K562 (cell line): ENCODE data around the gene KCNQ2. TPM values are rescaled to one million over a fixed set of nuclear protein-coding genes. Genes with fewer than 3 reads are reported as not detected.

ENCODE experiments used
- ATAC-seq: fragments of 200-7000 bp; cut with Tn5 transposase; 3 replicates; pipeline ENCODE4 v1.9.1; 2020; ENCODE audit warnings: moderate library complexity
- BruUV-seq: library from RNA; stranded (reverse); fragments of 400-500 nt; replicated peaks from 2 replicates; lab custom pipeline; 2021; lab: Mats Ljungman, UMichigan
- CTCF ChIA-PET: fragments of 300-600 bp; formaldehyde crosslinking; extraction: SDS; loops from one replicate; lab custom pipeline; 2021; ENCODE audit warnings: low intra/inter-chr PET ratio; lab: Yijun Ruan, JAX
- POLR2A ChIA-PET: fragments of 300-600, 350-650 bp; sonication (Branson Sonifier 250); formaldehyde crosslinking; extraction: SDS; loops from one replicate; lab custom pipeline; 2021; ENCODE audit warnings: antibody characterized with exemption, inconsistent platforms; lab: Yijun Ruan, JAX
- DNase-seq, 4 experiments: peaks; one replicate each; pipeline versions ENCODE4 v3.0.0 to v3.0.0-alpha.2; 2011 to 2018; ENCODE audit warnings: low spot score in 3 of 4, mixed read lengths in 3 of 4; ENCODE audit errors: extremely low read depth in 1 of 4
- FAIRE-seq: peaks from 2 replicates; lab custom pipeline; 2011; peaks lifted over from hg19 to GRCh38; lab: Jason Lieb, UNC
- H2AFZ ChIP-seq: 2 replicates; pipeline ENCODE4 v1.6.0; 2011; ENCODE audit warnings: low read depth, low read length, control low read depth, inconsistent platforms
- H3K27ac ChIP-seq: fragments of 200-600 bp; 3 replicates; pipeline ENCODE4 v1.8.0; 2011; ENCODE audit warnings: low read depth, mild to moderate bottlenecking, control low read depth, inconsistent platforms, low read length, moderate library complexity, mixed read lengths; ENCODE audit errors: extremely low read depth
- H3K27me3 ChIP-seq, 2 experiments: fragments of 300-600 bp in 1 of 2; 2 replicates in 1 of 2; 3 replicates in 1 of 2; pipeline versions ENCODE4 v1.6.0 to v1.8.0; 2011; ENCODE audit warnings: inconsistent platforms in 2 of 2, low read length in 2 of 2, mild to moderate bottlenecking in 1 of 2, mixed read lengths in 1 of 2, moderate library complexity in 1 of 2; ENCODE audit not compliant: control insufficient read depth in 2 of 2, insufficient read depth in 2 of 2
- H3K36me3 ChIP-seq: fragments of 300-600 bp; 3 replicates; pipeline ENCODE4 v1.8.0; 2011; ENCODE audit warnings: mild to moderate bottlenecking, low read length, inconsistent platforms; ENCODE audit not compliant: control insufficient read depth, insufficient read depth
- H3K4me1 ChIP-seq, 2 experiments: fragments of 200-600 bp in 1 of 2; replicated peaks in 1 of 2; 2 replicates in 1 of 2; 3 replicates in 1 of 2; pipeline versions ENCODE4 v1.5.1 to v1.8.0; 2011; ENCODE audit warnings: inconsistent platforms in 2 of 2, low read length in 2 of 2, mild to moderate bottlenecking in 1 of 2, mixed read lengths in 1 of 2, moderate library complexity in 1 of 2; ENCODE audit not compliant: control insufficient read depth in 2 of 2, insufficient read depth in 2 of 2
- H3K4me2 ChIP-seq: 2 replicates; pipeline ENCODE4 v1.6.1; 2011; ENCODE audit warnings: low read length, control low read depth, inconsistent platforms, mixed read lengths; ENCODE audit not compliant: insufficient read depth
- H3K4me3 ChIP-seq: fragments of 200-600 bp; sonication (generic), shearing (Covaris generic); 2 replicates; pipeline ENCODE4 v1.5.1; 2016; ENCODE audit warnings: control low read depth, inconsistent platforms
- H3K79me2 ChIP-seq: fragments of 200-600 bp; 3 replicates; pipeline ENCODE4 v1.8.0; 2011; ENCODE audit warnings: low read length, inconsistent platforms; ENCODE audit not compliant: control insufficient read depth, insufficient read depth
- H3K9ac ChIP-seq, 2 experiments: 2 replicates each; pipeline versions ENCODE4 v1.6.0 to v1.6.1; 2011; ENCODE audit warnings: low read depth in 2 of 2, low read length in 2 of 2, control low read depth in 1 of 2, inconsistent platforms in 1 of 2, mild to moderate bottlenecking in 1 of 2, mixed read lengths in 1 of 2; ENCODE audit not compliant: insufficient read depth in 1 of 2
- H3K9me1 ChIP-seq: one replicate; pipeline ENCODE4 v1.6.0; 2011; ENCODE audit warnings: inconsistent platforms, mild to moderate bottlenecking, low read length, moderate library complexity; ENCODE audit not compliant: control insufficient read depth, insufficient read depth
- H3K9me3 ChIP-seq: replicated peaks from 2 replicates; pipeline ENCODE4 v1.5.1; 2011; ENCODE audit warnings: low read depth, low read length, inconsistent platforms; ENCODE audit not compliant: control insufficient read depth, insufficient read depth
- H4K20me1 ChIP-seq: replicated peaks from 2 replicates; pipeline ENCODE4 v1.6.1; 2011; ENCODE audit warnings: low read length, inconsistent platforms, mixed read lengths; ENCODE audit not compliant: control insufficient read depth, insufficient read depth
- BMI1 ChIP-seq: fragments of 150-350 bp; IDR thresholded peaks from 2 replicates; pipeline ENCODE4 v1.6.1; 2014; ENCODE audit warnings: low read length
- E2F1 ChIP-seq: sonication (generic); formaldehyde crosslinking; IDR thresholded peaks from 2 replicates; pipeline ENCODE4 v1.8.1; 2023; ENCODE audit warnings: mild to moderate bottlenecking, missing genetic modification reagents, moderate library complexity
- RNF219 ChIP-seq: fragments of 250-450 bp; sonication (Bioruptor Pico); IDR thresholded peaks from 2 replicates; pipeline ENCODE4 v1.5.0; 2022; ENCODE audit warnings: mild to moderate bottlenecking
- TCF3 ChIP-seq: sonication (generic); formaldehyde crosslinking; IDR thresholded peaks from 2 replicates; pipeline ENCODE4 v1.4.0; 2020; ENCODE audit warnings: mild to moderate bottlenecking, missing genetic modification reagents
- TEAD4 ChIP-seq, 2 experiments: sonication (generic) in 1 of 2; formaldehyde crosslinking in 1 of 2; IDR thresholded peaks; 2 replicates each; pipeline versions ENCODE4 v1.6.1 to v1.8.0; 2012 to 2022; ENCODE audit warnings: borderline replicate concordance in 1 of 2, inconsistent platforms in 1 of 2, low read length in 1 of 2, mild to moderate bottlenecking in 1 of 2, missing genetic modification reagents in 1 of 2
- ZNF282 ChIP-seq: sonication (generic); formaldehyde crosslinking; IDR thresholded peaks from 2 replicates; pipeline ENCODE4 v1.8.1; 2023; ENCODE audit warnings: missing genetic modification reagents
- ZNF436 ChIP-seq: fragments of 250-450, 450-650 bp; sonication (Bioruptor Pico); formaldehyde crosslinking; IDR thresholded peaks from 2 replicates; pipeline ENCODE4 v1.7.0; 2020; ENCODE audit warnings: mild to moderate bottlenecking
- ZNF444 ChIP-seq: fragments of 250-450 bp; sonication (Bioruptor Pico); IDR thresholded peaks from 2 replicates; pipeline ENCODE4 v1.4.0; 2020; ENCODE audit warnings: mild to moderate bottlenecking, moderate library complexity
- WGBS: fragments of 100-300 bp; shearing (Covaris generic); methylation state at CpG from one replicate; pipeline ENCODE4 v1.1.6; 2016; ENCODE audit warnings: low coverage, mixed read lengths; ENCODE audit not compliant: insufficient coverage; ENCODE audit errors: missing lambda C conversion rate; 5-methylcytosine and 5-hydroxymethylcytosine counted together
- in situ Hi-C: fragments of 300-500 bp; cut with MboI; formaldehyde crosslinking; loops from 4 replicates; pipeline ENCODE4 v1.15.0; 2018; ENCODE audit warnings: inconsistent platforms, mixed read lengths
- intact Hi-C: fragments of 100-400 bp; cut with micrococcal nuclease; formaldehyde crosslinking; loops from 2 replicates; pipeline ENCODE4 v1.14.2; 2022
- polyA plus RNA-seq, 8 experiments: library from polyadenylated mRNA; depleted of rRNA in 4 of 8; stranded (reverse) in 5 of 8; unstranded in 3 of 8; fragments of >200 nt; fragmentation: Nextera tagmentation in 2 of 8; fragmentation: Illumina TruSeq in 1 of 8; extraction: Ambion mirVana in 2 of 8; extraction: Trizol in 1 of 8; gene quantifications; 2 replicates each; pipeline versions ENCODE4 v1.2.1 to v1.2.3, GENCODE V29; 2011 to 2014; ENCODE audit warnings: inconsistent platforms in 1 of 8, missing spikeins in 1 of 8
- total RNA-seq, 7 experiments: library from RNA; depleted of rRNA in 6 of 7; stranded (reverse); fragments of >200 nt in 6 of 7; fragmentation: Illumina TruSeq in 2 of 7; extraction: Trizol in 2 of 7; gene quantifications; 2 replicates each; pipeline versions ENCODE4 v1.2.1 to v1.2.3, GENCODE V29; 2011 to 2021; ENCODE audit warnings: low replicate concordance in 1 of 7

The KCNQ2 gene
- total and polyA plus RNA-seq, 9 of the 15 experiments (the other 6 are each of a cell fraction or from before 2014, with no cell fraction given) = 0.13 to 0.16 TPM; not detected in 7

GRCh38 chr20:63397155-63397843 is 75.2 kb downstream of the KCNQ2 start:
- H3K4me2 ChIP-seq = no peak overlapping the region
- no peak overlapping the region for H3K4me3 ChIP-seq
- H3K79me2 ChIP-seq = no peaks in the 10 kb centered on the region
- DNase-seq (no peak), ATAC-seq (no peak), FAIRE-seq (no peak)
- no peak overlapping the region for H3K9ac ChIP-seq
- ChIA-PET CTCF (no interaction called here), POLR2A (no interaction called here)
- H3K9me3 ChIP-seq = no peaks in the 10 kb centered on the region
- no peak overlapping the region for H3K27ac ChIP-seq
- in situ Hi-C loops = no loop called here
- H3K4me1 ChIP-seq = peaks cover 0 to 23% of the 10 kb centered on the region in 2 experiments; a peak in 2 of 5 replicates
- no peak overlapping the region for H2AFZ ChIP-seq
- no peak for TF ChIP-seq ZNF436 (CRISPR knock-in tag)
- peaks cover 17% of the 10 kb centered on the region for H4K20me1 ChIP-seq
- no peaks in the 10 kb centered on the region for H3K9me1 ChIP-seq
- intact Hi-C loops = no loop called here
- BruUV-seq = no TSS peak
- peaks cover 9 to 80% of the 10 kb centered on the region in 2 experiments; a peak in 4 of 5 replicates for H3K27me3 ChIP-seq
- WGBS = 6% methylated on average over 26 of the region's 30 CpGs
- H3K36me3 ChIP-seq = no peaks in the 10 kb centered on the region

GRCh38 chr20:63396300-63396699 is 76.2 kb downstream of the KCNQ2 start:
- Histone ChIP-seq H4K20me1 (peaks cover 17% of the 10 kb centered on the region), H3K36me3 (no peaks in the 10 kb centered on the region), H3K79me2 (no peaks in the 10 kb centered on the region), H3K4me1 (peaks cover 0 to 23% of the 10 kb centered on the region in 2 experiments; a peak in 2 of 5 replicates), H3K4me3 (no peak overlapping the region), H3K9me1 (no peaks in the 10 kb centered on the region), H3K9ac (no peak overlapping the region), H3K27ac (no peak overlapping the region), H2AFZ (no peak overlapping the region), H3K4me2 (no peak overlapping the region), H3K9me3 (no peaks in the 10 kb centered on the region), H3K27me3 (peaks cover 9 to 81% of the 10 kb centered on the region in 2 experiments; a peak in 4 of 5 replicates)
- intact Hi-C loops (no loop called here), in situ Hi-C loops (no loop called here)
- POLR2A ChIA-PET = interaction anchor here (0.5 kb wide), 1 partner anchor 1829 kb away, joined by 3 read pairs; no protein-coding TSS in a partner anchor
- ATAC-seq = no peak
- no TSS peak for BruUV-seq
- no peak for DNase-seq
- CTCF ChIA-PET = no interaction called here
- FAIRE-seq = no peak
- WGBS = 2% methylated on average over 9 of the region's 12 CpGs
- no peak for TF ChIP-seq TCF3 (CRISPR knock-in tag)
- TF ChIP-seq E2F1 (CRISPR knock-in tag) = no peak
- TF ChIP-seq TEAD4 (IDR thresholded peaks at IDR 0.05; ENCODE audit: low read length) = no peak
- no peak for TF ChIP-seq TEAD4 (CRISPR knock-in tag; IDR thresholded peaks at IDR 0.05; ENCODE audit: borderline replicate concordance)
- TF ChIP-seq RNF219 (CRISPR knock-in tag) = no peak
- TF ChIP-seq ZNF282 = no peak
- TF ChIP-seq ZNF444 (CRISPR knock-in tag) = no peak
- no peak for TF ChIP-seq BMI1
